ENCODE results near the gene CDC6. TPM values are rescaled to one million over a fixed set of nuclear protein-coding genes. Genes with fewer than 3 reads are reported as not detected.
"Not testable (repeated sequence)": the region's sequence is repeated elsewhere in the genome, so short reads cannot be mapped to it uniquely, and the experiment has no call there.

Gene CDC6
- total and polyA plus RNA-seq, 4 donors, result 6.7 to 12.9 (median 11.0) TPM

GRCh38 chr17:40298726-40299125, 11.0 kb downstream of the CDC6 start:
- Histone ChIP-seq H3K4me1 (ENCODE audit: control insufficient read depth, insufficient read depth, low read length) (peaks cover 6% of the 10 kb centered on the region), H3K27ac (ENCODE audit: low read depth, low read length) (no peak overlapping the region), H3K36me3 (ENCODE audit: control insufficient read depth, insufficient read depth, low read length) (peaks cover 3% of the 10 kb centered on the region), H3K27me3 (ENCODE audit: control insufficient read depth, insufficient read depth, low read length) (no peaks in the 10 kb centered on the region), H3K4me3 (ENCODE audit: low read depth, low read length) (no peak overlapping the region), H3K9me3 (ENCODE audit: control insufficient read depth, insufficient read depth, low read length) (no peaks in the 10 kb centered on the region)
- DNase-seq (ENCODE audit: low read depth in 4 of 6, low spot score in 6 of 6), result no peak
- WGBS (ENCODE audit: insufficient coverage), result no CpG with 5 or more reads among the region's 3 CpGs

- DNase-seq (ENCODE audit: low read depth in 4 of 6, low spot score in 6 of 6); H3K36me3 ChIP-seq (ENCODE audit: control insufficient read depth, insufficient read depth, low read length); H3K9me3 ChIP-seq (ENCODE audit: control insufficient read depth, insufficient read depth, low read length); H3K27me3 ChIP-seq (ENCODE audit: control insufficient read depth, insufficient read depth, low read length); H3K27ac ChIP-seq (ENCODE audit: low read depth, low read length); H3K4me3 ChIP-seq (ENCODE audit: low read depth, low read length): not testable (repeated sequence)
- WGBS (ENCODE audit: insufficient coverage), result no CpG with 5 or more reads among the region's 7 CpGs
- peaks cover 11% of the 10 kb centered on the region for H3K4me1 ChIP-seq (ENCODE audit: control insufficient read depth, insufficient read depth, low read length)
Observed at GRCh38 chr17:40299159-40299757, 11.6 kb downstream of the CDC6 start.

GRCh38 chr17:40301315-40301714, 13.6 kb downstream of the CDC6 start:
- H3K27ac ChIP-seq (ENCODE audit: low read depth, low read length), result no peak overlapping the region
- H3K4me1 ChIP-seq (ENCODE audit: control insufficient read depth, insufficient read depth, low read length), result peaks cover 22% of the 10 kb centered on the region
- peak in 2 of 6 donors; percentile 44 to 82 for DNase-seq (ENCODE audit: low read depth in 4 of 6, low spot score in 6 of 6)
- H3K4me3 ChIP-seq (ENCODE audit: low read depth, low read length), result no peak overlapping the region
- WGBS (ENCODE audit: insufficient coverage), result 60% methylated on average over 3 of the region's 4 CpGs
- no peaks in the 10 kb centered on the region for H3K9me3 ChIP-seq (ENCODE audit: control insufficient read depth, insufficient read depth, low read length)
- no peaks in the 10 kb centered on the region for H3K27me3 ChIP-seq (ENCODE audit: control insufficient read depth, insufficient read depth, low read length)
- peaks cover 3% of the 10 kb centered on the region for H3K36me3 ChIP-seq (ENCODE audit: control insufficient read depth, insufficient read depth, low read length)

GRCh38 chr17:40303009-40303657, 15.5 kb downstream of the CDC6 start:
- no peaks in the 10 kb centered on the region for H3K27me3 ChIP-seq (ENCODE audit: control insufficient read depth, insufficient read depth, low read length)
- H3K27ac ChIP-seq (ENCODE audit: low read depth, low read length), result peak overlapping the region; percentile 76
- no peaks in the 10 kb centered on the region for H3K9me3 ChIP-seq (ENCODE audit: control insufficient read depth, insufficient read depth, low read length)
- H3K4me3 ChIP-seq (ENCODE audit: low read depth, low read length), result no peak overlapping the region
- WGBS (ENCODE audit: insufficient coverage), result 56% methylated on average over 1 of the region's 4 CpGs
- peak in 3 of 6 donors; percentile 64 to 90 (median 88) for DNase-seq (ENCODE audit: low read depth in 4 of 6, low spot score in 6 of 6)
- peaks cover 3% of the 10 kb centered on the region for H3K36me3 ChIP-seq (ENCODE audit: control insufficient read depth, insufficient read depth, low read length)
- H3K4me1 ChIP-seq (ENCODE audit: control insufficient read depth, insufficient read depth, low read length), result peaks cover 39% of the 10 kb centered on the region

DNA sequence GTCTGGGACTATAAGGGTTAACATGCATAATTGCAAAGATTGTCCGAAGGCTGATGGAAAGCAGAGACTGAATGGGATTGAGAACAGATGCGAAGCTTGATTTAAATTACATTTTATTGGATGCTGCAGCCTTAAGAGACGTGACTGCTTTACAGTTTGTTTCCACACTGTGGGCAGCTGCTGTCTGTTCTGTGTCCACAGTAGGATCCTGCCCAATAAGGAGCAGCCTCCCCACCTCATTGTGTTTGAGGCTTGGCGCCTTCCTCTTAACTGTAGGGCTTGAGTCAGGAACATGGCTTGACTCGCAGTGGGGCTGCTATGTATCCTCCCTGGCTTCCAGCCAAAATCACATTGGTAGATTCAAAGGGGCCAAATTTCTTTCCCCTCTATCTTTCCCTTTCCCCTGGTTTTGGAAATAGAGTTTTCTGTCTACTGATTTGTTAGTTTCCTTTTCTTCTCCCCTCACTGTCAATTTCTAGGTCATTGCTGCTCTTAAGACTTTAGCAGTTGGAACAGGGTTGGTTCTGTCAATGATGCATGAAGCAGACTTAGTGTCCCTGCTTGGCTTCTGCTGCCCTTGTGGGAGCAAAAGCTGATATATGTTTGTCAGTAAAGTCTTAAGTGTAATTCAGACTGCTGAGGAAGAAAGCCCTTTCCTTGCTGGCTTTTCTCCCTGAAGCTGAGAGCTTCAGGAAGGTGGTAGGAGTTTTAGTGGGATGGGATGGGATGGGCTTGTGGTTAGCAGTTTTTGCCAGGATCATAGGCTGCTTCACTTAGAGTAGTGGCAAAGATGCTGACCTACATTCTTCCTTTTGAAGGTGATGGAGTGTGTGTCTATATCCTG, 16.3 kb downstream of the CDC6 start:
- no peaks in the 10 kb centered on the region for H3K36me3 ChIP-seq (ENCODE audit: control insufficient read depth, insufficient read depth, low read length)
- peak overlapping the region; percentile 76 for H3K27ac ChIP-seq (ENCODE audit: low read depth, low read length)
- H3K4me1 ChIP-seq (ENCODE audit: control insufficient read depth, insufficient read depth, low read length), result peaks cover 42% of the 10 kb centered on the region
- no peaks in the 10 kb centered on the region for H3K27me3 ChIP-seq (ENCODE audit: control insufficient read depth, insufficient read depth, low read length)
- DNase-seq (ENCODE audit: low read depth in 4 of 6, low spot score in 6 of 6), result peak in 3 of 6 donors; percentile 56 to 84 (median 82)
- no peak overlapping the region for H3K4me3 ChIP-seq (ENCODE audit: low read depth, low read length)
- H3K9me3 ChIP-seq (ENCODE audit: control insufficient read depth, insufficient read depth, low read length), result no peaks in the 10 kb centered on the region
- 8% methylated on average over 4 of the region's 5 CpGs for WGBS (ENCODE audit: insufficient coverage)

DNA sequence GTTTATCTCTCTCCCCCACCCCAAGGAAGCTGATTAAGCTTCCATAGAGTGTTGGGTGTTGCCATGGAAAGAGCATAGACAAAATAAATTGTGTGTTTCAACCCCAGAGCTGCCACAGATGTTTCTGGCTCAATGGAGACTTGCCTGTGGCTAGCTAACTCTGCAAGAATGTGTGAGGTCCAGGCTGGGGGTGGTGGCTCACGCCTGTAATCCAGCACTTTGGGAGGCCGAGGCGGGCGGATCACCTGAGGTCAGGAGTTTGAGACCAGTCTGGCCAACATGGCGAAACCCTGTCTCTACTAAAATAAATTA, 16.8 kb downstream of the CDC6 start:
- Histone ChIP-seq H3K27ac (ENCODE audit: low read depth, low read length) (peak overlapping the region; percentile 76), H3K4me1 (ENCODE audit: control insufficient read depth, insufficient read depth, low read length) (peaks cover 48% of the 10 kb centered on the region)
- no CpG with 5 or more reads among the region's 5 CpGs for WGBS (ENCODE audit: insufficient coverage)
- H3K36me3 ChIP-seq (ENCODE audit: control insufficient read depth, insufficient read depth, low read length); H3K9me3 ChIP-seq (ENCODE audit: control insufficient read depth, insufficient read depth, low read length); H3K4me3 ChIP-seq (ENCODE audit: low read depth, low read length); H3K27me3 ChIP-seq (ENCODE audit: control insufficient read depth, insufficient read depth, low read length): not testable (repeated sequence)
- DNase-seq (ENCODE audit: low read depth in 4 of 6, low spot score in 6 of 6), result peak in 1 of 6 donors; percentile 59

- not testable (repeated sequence) for H3K4me3 ChIP-seq (ENCODE audit: low read depth, low read length); H3K36me3 ChIP-seq (ENCODE audit: control insufficient read depth, insufficient read depth, low read length); DNase-seq (ENCODE audit: low read depth in 4 of 6, low spot score in 6 of 6); H3K9me3 ChIP-seq (ENCODE audit: control insufficient read depth, insufficient read depth, low read length); H3K27me3 ChIP-seq (ENCODE audit: control insufficient read depth, insufficient read depth, low read length)
- WGBS (ENCODE audit: insufficient coverage), result 97% methylated on average over 3 of the region's 5 CpGs
- Histone ChIP-seq H3K27ac (ENCODE audit: low read depth, low read length) (peak overlapping the region; percentile 76), H3K4me1 (ENCODE audit: control insufficient read depth, insufficient read depth, low read length) (peaks cover 52% of the 10 kb centered on the region)
Observed at GRCh38 chr17:40304866-40305265, 17.2 kb downstream of the CDC6 start.

GRCh38 chr17:40306395-40306794, 18.7 kb downstream of the CDC6 start:
- H3K4me1 ChIP-seq (ENCODE audit: control insufficient read depth, insufficient read depth, low read length), result peaks cover 67% of the 10 kb centered on the region
- no peaks in the 10 kb centered on the region for H3K27me3 ChIP-seq (ENCODE audit: control insufficient read depth, insufficient read depth, low read length)
- no peaks in the 10 kb centered on the region for H3K9me3 ChIP-seq (ENCODE audit: control insufficient read depth, insufficient read depth, low read length)
- H3K36me3 ChIP-seq (ENCODE audit: control insufficient read depth, insufficient read depth, low read length), result no peaks in the 10 kb centered on the region
- no peak overlapping the region for H3K4me3 ChIP-seq (ENCODE audit: low read depth, low read length)
- 43% methylated on average over 2 of the region's 2 CpGs for WGBS (ENCODE audit: insufficient coverage)
- peak overlapping the region; percentile 94 for H3K27ac ChIP-seq (ENCODE audit: low read depth, low read length)
- peak in 1 of 6 donors; percentile 14 for DNase-seq (ENCODE audit: low read depth in 4 of 6, low spot score in 6 of 6)

DNA sequence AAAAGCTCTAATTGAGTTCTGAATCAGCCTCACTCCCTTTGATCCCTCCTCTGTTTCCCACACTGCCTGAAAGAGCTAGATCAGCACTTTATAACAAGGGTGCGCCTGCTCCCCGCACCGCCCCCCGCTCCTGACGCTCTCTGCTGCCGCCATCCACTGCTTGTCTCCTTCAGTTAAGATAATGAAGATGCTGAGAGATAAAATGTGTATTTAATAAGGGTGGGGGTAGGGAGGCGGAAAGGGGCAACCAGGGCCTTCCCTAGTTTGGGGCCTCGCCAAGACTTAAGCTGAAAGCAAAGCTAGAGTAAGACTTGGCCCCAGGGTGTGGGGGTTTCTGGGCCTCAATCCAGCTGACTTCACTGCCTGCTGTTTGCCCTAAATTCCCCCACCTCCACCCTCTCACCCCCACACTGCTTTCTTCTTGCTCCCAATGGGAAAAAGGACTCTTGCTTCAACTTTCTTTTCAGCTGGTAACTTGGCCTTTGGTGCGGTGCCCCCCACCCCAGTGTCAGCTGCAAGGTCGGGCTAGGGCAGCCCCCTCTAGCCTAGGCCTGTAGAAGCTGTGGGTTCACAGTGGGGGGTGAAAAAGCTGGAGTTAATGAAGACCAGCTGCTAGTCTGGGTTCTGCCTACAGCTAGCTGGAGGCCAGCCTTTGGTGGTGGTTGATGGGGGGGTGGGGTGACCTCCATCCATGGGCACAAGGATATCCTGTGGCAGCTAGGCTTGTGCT, 19.5 kb downstream of the CDC6 start:
- DNase-seq (ENCODE audit: low read depth in 4 of 6, low spot score in 6 of 6), result peak in 3 of 6 donors; percentile 54 to 90 (median 83)
- H3K4me1 ChIP-seq (ENCODE audit: control insufficient read depth, insufficient read depth, low read length), result peaks cover 75% of the 10 kb centered on the region
- no peaks in the 10 kb centered on the region for H3K36me3 ChIP-seq (ENCODE audit: control insufficient read depth, insufficient read depth, low read length)
- H3K9me3 ChIP-seq (ENCODE audit: control insufficient read depth, insufficient read depth, low read length), result no peaks in the 10 kb centered on the region
- no peak overlapping the region for H3K4me3 ChIP-seq (ENCODE audit: low read depth, low read length)
- peak overlapping the region; percentile 94 for H3K27ac ChIP-seq (ENCODE audit: low read depth, low read length)
- WGBS (ENCODE audit: insufficient coverage), result 4% methylated on average over 8 of the region's 10 CpGs
- no peaks in the 10 kb centered on the region for H3K27me3 ChIP-seq (ENCODE audit: control insufficient read depth, insufficient read depth, low read length)

All from spinal cord (tissue), 10 donors.